Endothelial cell of umbilical vein (primary cell): ENCODE measurements around the gene SLC25A21. TPM values are rescaled to one million over a fixed set of nuclear protein-coding genes. Genes with fewer than 3 reads are reported as not detected.
A peak's percentile ranks its signal among the peaks of the same experiment; 100 is the strongest.

Source experiments
- BruUV-seq: library from RNA; stranded (reverse); fragments of 400-500 nt; replicated peaks from 2 replicates; lab custom pipeline; 2021; lab: Mats Ljungman, UMichigan
- CTCF ChIA-PET: fragments of 300-600, 350-600 bp; sonication (Branson Sonifier 250); formaldehyde crosslinking; loops from one replicate; lab custom pipeline; 2021; ENCODE audit warnings: antibody characterized with exemption, inconsistent platforms; lab: Charles Lee
- POLR2A ChIA-PET: fragments of 300-600, 350-600 bp; sonication (Branson Sonifier 250); formaldehyde crosslinking; loops from one replicate; lab custom pipeline; 2021; ENCODE audit warnings: antibody characterized with exemption, inconsistent platforms; lab: Charles Lee
- DNase-seq: peaks from one replicate; pipeline ENCODE4 v3.0.0-alpha.2; 2011; ENCODE audit warnings: low read depth, low spot score
- FAIRE-seq: peaks from 2 replicates; lab custom pipeline; 2011; peaks lifted over from hg19 to GRCh38; lab: Jason Lieb, UNC
- H2AFZ ChIP-seq: 2 replicates; pipeline ENCODE4 v1.6.0; 2012; ENCODE audit warnings: low read depth, low read length, control low read depth, inconsistent platforms
- H3K27ac ChIP-seq: 2 replicates; pipeline ENCODE4 v1.5.1; 2011; ENCODE audit warnings: low read depth, mild to moderate bottlenecking, control low read depth, low read length, moderate library complexity; ENCODE audit not compliant: insufficient read depth
- H3K27me3 ChIP-seq, 2 experiments: 2 replicates each; pipeline versions ENCODE4 v1.6.0 to v1.6.1; 2011; ENCODE audit warnings: low read length in 2 of 2, mixed read lengths in 1 of 2; ENCODE audit not compliant: control insufficient read depth in 2 of 2, insufficient read depth in 2 of 2
- H3K36me3 ChIP-seq, 2 experiments: 2 replicates in 1 of 2; 3 replicates in 1 of 2; pipeline ENCODE4 v1.5.1; 2011; ENCODE audit warnings: low read length in 2 of 2, mild to moderate bottlenecking in 1 of 2, moderate library complexity in 1 of 2; ENCODE audit not compliant: control insufficient read depth in 2 of 2, insufficient read depth in 2 of 2; ENCODE audit errors: extremely low read depth in 1 of 2
- H3K4me1 ChIP-seq: 3 replicates; pipeline ENCODE4 v1.5.1; 2011; ENCODE audit warnings: mild to moderate bottlenecking, low read length; ENCODE audit not compliant: control insufficient read depth, insufficient read depth; ENCODE audit errors: extremely low read depth
- H3K4me2 ChIP-seq: 2 replicates; pipeline ENCODE4 v1.6.1; 2011; ENCODE audit warnings: low read length, control low read depth, mixed read lengths; ENCODE audit not compliant: insufficient read depth
- H3K4me3 ChIP-seq, 3 experiments: fragments of 200-600 bp in 1 of 3; sonication (generic), shearing (Covaris generic) in 1 of 3; replicated peaks in 1 of 3; 2 replicates each; pipeline ENCODE4 v1.5.1; 2011 to 2016; ENCODE audit warnings: control low read depth in 3 of 3, low read length in 3 of 3, mild to moderate bottlenecking in 2 of 3, inconsistent platforms in 1 of 3, low read depth in 1 of 3, moderate library complexity in 1 of 3; ENCODE audit not compliant: insufficient read depth in 1 of 3
- H3K79me2 ChIP-seq: 2 replicates; pipeline ENCODE4 v1.6.0; 2012; ENCODE audit warnings: low read length, inconsistent platforms; ENCODE audit not compliant: control insufficient read depth, insufficient read depth
- H3K9ac ChIP-seq: replicated peaks from 2 replicates; pipeline ENCODE3; 2011; ENCODE audit warnings: low read length, control low read depth; ENCODE audit not compliant: insufficient read depth; ENCODE audit errors: extremely low read depth
- H3K9me1 ChIP-seq: replicated peaks from 3 replicates; pipeline ENCODE4 v1.6.0; 2011; ENCODE audit warnings: mild to moderate bottlenecking, low read length; ENCODE audit not compliant: control insufficient read depth, insufficient read depth; ENCODE audit errors: extremely low read depth
- H3K9me3 ChIP-seq: replicated peaks from 2 replicates; pipeline ENCODE4 v1.5.1; 2012; ENCODE audit warnings: low read length, inconsistent platforms; ENCODE audit not compliant: control insufficient read depth, insufficient read depth
- H4K20me1 ChIP-seq: replicated peaks from 2 replicates; pipeline ENCODE3; 2011; ENCODE audit warnings: mild to moderate bottlenecking, low read length; ENCODE audit not compliant: control insufficient read depth, insufficient read depth; ENCODE audit errors: extremely low read depth
- CTCF ChIP-seq, 2 donors: IDR thresholded peaks; 1 replicate in 1 of 2; 2 replicates in 1 of 2; pipeline ENCODE4 v1.5.1; 2011; ENCODE audit warnings: low read length in 2 of 2, mild to moderate bottlenecking in 2 of 2, moderate library complexity in 2 of 2, control low read depth in 1 of 2, inconsistent platforms in 1 of 2, low read depth in 1 of 2; ENCODE audit not compliant: insufficient read depth in 1 of 2; ENCODE audit errors: extremely low read depth in 1 of 2
- EZH2 ChIP-seq: IDR thresholded peaks from 2 replicates; pipeline ENCODE4 v1.6.1; 2012; ENCODE audit warnings: borderline replicate concordance, low read depth, mild to moderate bottlenecking, moderate library complexity, low read length, inconsistent platforms; ENCODE audit not compliant: severe bottlenecking
- FOS ChIP-seq: IDR thresholded peaks from 2 replicates; pipeline ENCODE4 v1.6.1; 2011; ENCODE audit warnings: mild to moderate bottlenecking, low read length, moderate library complexity, borderline replicate concordance; ENCODE audit not compliant: insufficient read depth
- GATA2 ChIP-seq: IDR thresholded peaks from 2 replicates; pipeline ENCODE4 v1.7.0; 2011; ENCODE audit warnings: low read depth, mild to moderate bottlenecking, moderate library complexity, mixed read lengths, low read length; ENCODE audit not compliant: insufficient read length, insufficient read depth
- JUN ChIP-seq: IDR thresholded peaks from 2 replicates; pipeline ENCODE4 v1.6.1; 2011; ENCODE audit warnings: borderline replicate concordance, low read depth; ENCODE audit not compliant: insufficient read length, insufficient read depth
- MYC ChIP-seq: IDR thresholded peaks from one replicate; pipeline ENCODE4 v1.6.1; 2011; ENCODE audit warnings: mild to moderate bottlenecking, low read depth, low read length
- POLR2A ChIP-seq: IDR thresholded peaks from 2 replicates; pipeline ENCODE4 v1.6.1; 2012; ENCODE audit warnings: low read depth, mild to moderate bottlenecking, control low read depth, low read length
- POLR2AphosphoS5 ChIP-seq: IDR thresholded peaks from 2 replicates; pipeline ENCODE4 v1.6.1; 2012; ENCODE audit warnings: low read depth, mild to moderate bottlenecking, control low read depth, low read length, moderate library complexity; ENCODE audit not compliant: insufficient read depth
- dilution Hi-C: fragments of 300-500 bp; cut with MboI; formaldehyde crosslinking; loops from one replicate; pipeline ENCODE4 v1.15.0; 2019; ENCODE audit warnings: low sequenced_read_pairs; ENCODE audit not compliant: extremely low pct_ligation_motif_present
- intact Hi-C: fragments of 100-400 bp; cut with micrococcal nuclease; formaldehyde crosslinking; loops from one replicate; pipeline ENCODE4 v1.10.0; 2022
- polyA plus RNA-seq, 4 experiments: library from polyadenylated mRNA; depleted of rRNA in 3 of 4; stranded (reverse) in 3 of 4; unstranded in 1 of 4; fragments of >200 nt; gene quantifications; 2 replicates each; pipeline versions ENCODE4 v1.2.1 to v1.2.3, GENCODE V29; 2011 to 2012; ENCODE audit warnings: missing spikeins in 1 of 4
- total RNA-seq: library from RNA; stranded (reverse); gene quantifications from 2 replicates; pipeline ENCODE4 v1.2.3, GENCODE V29; 2021

The SLC25A21 gene
- total and polyA plus RNA-seq, 2 donors (not counting 3 experiments of a cell fraction or from before 2014, with no cell fraction given) = 0.98 to 1.4 TPM

GRCh38 chr14:36656687-36657398 is 515.6 kb downstream of the SLC25A21 start:
- DNase-seq (no peak), FAIRE-seq (no peak)
- peak overlapping the region; percentile 13 for H3K4me2 ChIP-seq
- H2AFZ ChIP-seq = no peak overlapping the region
- no peaks in the 10 kb centered on the region for H3K9me1 ChIP-seq
- no peak overlapping the region for H3K9ac ChIP-seq
- H3K36me3 ChIP-seq = no peaks in the 10 kb centered on the region
- no peak overlapping the region for H3K27ac ChIP-seq
- intact Hi-C loops = loop anchor here (2.0 to 5.0 kb wide), 2 partner anchors 135 to 460 kb away; partner anchors contain the start of gene NKX2-1
- POLR2A ChIA-PET = no interaction called here
- TF ChIP-seq CTCF (IDR thresholded peaks at IDR 0.05; ENCODE audit: extremely low read depth in 1 of 2, insufficient read depth in 1 of 2, low read depth in 1 of 2, low read length in 2 of 2) (no peak), EZH2 (peak; percentile 53), FOS (no peak), JUN (no peak), POLR2AphosphoS5 (no peak), MYC (no peak), POLR2A (no peak), GATA2 (no peak)
- H4K20me1 ChIP-seq = no peaks in the 10 kb centered on the region
- H3K4me1 ChIP-seq = peaks cover 5% of the 10 kb centered on the region
- no peak overlapping the region for H3K4me3 ChIP-seq
- peaks cover 88 to 100% of the 10 kb centered on the region in 2 experiments for H3K27me3 ChIP-seq
- no peaks in the 10 kb centered on the region for H3K79me2 ChIP-seq
- no TSS peak for BruUV-seq
- H3K9me3 ChIP-seq = no peaks in the 10 kb centered on the region
- CTCF ChIA-PET = interaction anchor here (0.8 to 2.0 kb wide), 9 partner anchors 9 to 574 kb away, joined by 3 to 7 read pairs (median 4); no protein-coding TSS in a partner anchor
- dilution Hi-C loops = no loop called here
